Raji (cell line): Measurements from ENCODE around the gene ABHD17A.
A peak's percentile ranks its signal among the peaks of the same experiment; 100 is the strongest.

Experiments
- POLR2A ChIP-seq: IDR thresholded peaks from 2 replicates; pipeline ENCODE4 v1.6.1; 2011; ENCODE audit warnings: low read depth, low read length, control low read depth; ENCODE audit not compliant: insufficient read depth

The ABHD17A gene

GRCh38 chr19:1860821-1861598 is 24.3 kb downstream of the ABHD17A start:
- TF ChIP-seq POLR2A: no peak

DNA sequence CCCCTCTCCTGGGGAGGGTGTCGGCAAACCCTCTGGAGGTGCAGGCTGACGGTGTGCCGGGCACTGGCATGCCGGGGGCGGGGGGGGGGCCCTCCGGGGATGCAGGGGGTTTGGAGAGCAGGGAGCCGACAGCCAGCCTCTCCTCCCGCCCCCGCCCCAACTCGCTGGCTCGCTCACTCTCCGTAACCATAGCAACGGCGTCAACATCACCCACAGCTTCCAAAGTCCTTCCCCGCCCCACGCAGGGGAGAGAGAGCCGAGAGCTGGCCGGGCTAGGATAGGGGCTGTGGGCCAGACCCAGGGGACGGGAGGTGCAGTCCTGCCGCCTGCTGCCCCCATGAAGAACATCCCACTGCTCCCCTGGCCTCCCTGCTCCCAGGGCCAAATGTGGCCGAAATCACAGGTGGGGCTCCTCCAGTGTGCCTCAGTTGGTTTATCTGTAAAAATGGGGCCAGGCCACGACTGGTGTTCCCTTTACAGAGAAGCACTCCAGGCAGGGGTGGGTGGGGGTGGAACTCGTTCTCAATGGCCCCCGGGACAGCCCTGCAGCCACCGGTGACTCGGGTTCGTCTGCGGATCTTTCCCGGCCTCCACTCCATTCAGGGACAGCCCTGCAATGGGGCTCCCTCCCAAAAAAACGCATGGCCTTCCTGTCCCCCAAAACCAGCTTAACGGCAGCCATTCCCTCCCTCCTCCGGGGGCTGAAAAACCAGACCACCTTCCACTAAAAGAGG is 25.1 kb downstream of the ABHD17A start:
- TF ChIP-seq POLR2A: no peak

DNA sequence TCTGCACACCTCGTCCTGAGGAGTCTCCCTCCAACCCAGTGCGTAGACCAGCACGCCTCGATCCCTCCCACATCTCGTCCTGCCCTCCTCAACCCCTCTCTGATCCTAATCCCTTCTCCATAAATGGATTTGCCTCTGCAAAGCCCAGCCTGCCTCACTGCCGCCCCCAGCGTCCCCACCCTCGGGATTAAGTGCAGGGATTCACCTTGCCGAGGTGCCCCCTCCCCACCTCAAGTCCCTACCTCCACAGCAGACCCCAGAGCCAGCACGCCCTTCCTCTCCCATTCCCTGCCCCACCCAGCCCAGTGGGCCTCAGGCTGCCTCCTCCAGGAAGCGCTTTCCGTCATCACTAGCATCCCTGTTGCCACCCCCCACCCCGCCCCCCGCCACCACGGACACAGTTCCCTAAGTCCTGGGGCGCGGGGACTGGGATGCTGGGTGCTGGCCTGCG is 25.9 kb downstream of the ABHD17A start:
- TF ChIP-seq POLR2A: no peak

DNA sequence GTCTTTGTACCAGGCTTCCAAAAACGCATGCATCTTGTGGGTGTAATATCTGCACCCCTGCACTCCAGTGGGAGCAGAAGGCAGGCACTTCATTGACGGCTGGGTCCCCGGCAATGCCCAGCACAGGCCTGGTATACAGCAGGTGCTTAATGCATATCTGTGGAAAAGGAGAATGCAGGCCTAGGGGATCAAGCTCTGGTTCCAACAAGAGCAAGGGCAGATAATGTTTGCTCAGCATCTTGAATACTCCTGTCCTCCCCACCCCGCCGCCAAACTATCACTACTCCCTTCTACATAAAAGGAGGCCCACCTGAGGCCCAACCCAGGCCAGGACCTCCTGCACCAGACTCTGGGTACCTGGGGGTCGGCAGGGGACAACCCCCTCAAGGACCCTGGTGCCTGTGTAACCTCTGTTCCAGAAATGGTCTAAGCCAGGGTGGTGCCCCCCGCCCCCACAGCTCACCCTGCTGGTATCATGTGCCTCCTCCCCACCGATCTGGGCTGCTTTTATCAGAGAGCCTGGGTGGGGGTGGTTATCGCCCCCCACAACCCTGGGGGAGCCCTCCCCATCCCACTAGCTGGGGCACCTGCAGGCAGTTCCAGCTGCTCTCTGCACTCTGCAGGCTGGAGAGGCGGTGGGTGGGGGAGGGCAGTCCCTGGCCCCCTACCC is 26.7 kb downstream of the ABHD17A start:
- no peak for TF ChIP-seq POLR2A

DNA sequence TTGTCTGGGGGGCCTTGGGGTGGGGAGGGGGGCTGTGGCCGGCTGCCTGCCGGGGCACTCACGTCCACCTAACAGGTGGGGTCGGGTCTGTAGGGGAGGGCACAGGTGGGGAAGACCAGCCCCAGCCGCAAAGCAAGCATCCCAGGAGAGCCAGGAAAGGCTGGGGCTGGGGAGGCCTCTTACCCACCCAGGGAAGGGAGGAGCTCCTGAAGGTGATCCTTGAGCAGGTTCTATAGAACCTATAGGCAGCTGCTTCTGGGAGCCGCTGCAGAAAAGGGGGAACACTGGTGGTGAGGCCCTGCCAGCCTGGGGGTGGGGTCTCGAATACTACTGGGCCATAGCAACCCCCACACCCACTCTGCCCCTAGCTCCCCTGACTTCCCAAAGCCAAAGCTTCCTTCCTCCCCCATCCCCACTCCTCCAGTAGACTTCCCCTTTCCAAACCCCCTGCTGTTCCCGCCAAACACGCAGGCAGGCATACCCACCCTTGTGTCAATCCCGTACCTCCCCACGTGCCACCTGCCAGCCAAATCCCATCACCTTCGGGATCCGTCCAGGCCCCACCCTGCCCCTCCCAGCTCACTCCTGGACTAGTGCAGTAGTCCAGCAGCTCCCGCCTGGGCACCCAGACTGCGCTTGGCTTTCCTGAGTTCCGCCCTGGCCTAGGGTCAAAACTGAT is 27.5 kb downstream of the ABHD17A start:
- TF ChIP-seq POLR2A: no peak

GRCh38 chr19:1856698-1857603 is 28.3 kb downstream of the ABHD17A start:
- TF ChIP-seq POLR2A: no peak; the same call in 1 of the 2 replicates

GRCh38 chr19:1856345-1856697 is 29.0 kb downstream of the ABHD17A start:
- TF ChIP-seq POLR2A: no peak

DNA sequence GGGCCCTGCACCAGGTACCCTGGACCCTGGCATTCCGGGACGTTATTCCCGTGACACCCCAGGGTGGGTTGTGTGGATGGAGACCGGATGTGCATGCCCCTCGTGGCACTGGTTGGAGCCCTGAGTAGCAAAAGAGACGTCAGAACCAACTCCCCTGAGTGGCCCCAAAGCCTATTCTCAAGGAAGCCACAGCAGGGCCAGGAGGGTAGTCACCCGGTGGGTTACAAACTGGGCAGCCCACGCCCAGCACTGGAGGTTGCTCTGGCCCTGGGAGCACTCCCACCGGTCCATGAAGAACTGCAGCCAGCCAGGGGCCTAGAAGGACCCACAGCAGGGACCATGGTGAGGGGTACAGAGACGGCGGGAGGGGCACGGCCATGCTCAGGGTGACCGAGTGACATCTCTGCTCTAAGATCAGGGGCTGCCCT is 29.5 kb downstream of the ABHD17A start:
- no peak; the same call in 1 of the 2 replicates for TF ChIP-seq POLR2A

- peak; percentile 59 for TF ChIP-seq POLR2A
Measured at GRCh38 chr19:1855040-1855827, 30.1 kb downstream of the ABHD17A start.

GRCh38 chr19:1854542-1855039 is 30.7 kb downstream of the ABHD17A start:
- TF ChIP-seq POLR2A: no peak

DNA sequence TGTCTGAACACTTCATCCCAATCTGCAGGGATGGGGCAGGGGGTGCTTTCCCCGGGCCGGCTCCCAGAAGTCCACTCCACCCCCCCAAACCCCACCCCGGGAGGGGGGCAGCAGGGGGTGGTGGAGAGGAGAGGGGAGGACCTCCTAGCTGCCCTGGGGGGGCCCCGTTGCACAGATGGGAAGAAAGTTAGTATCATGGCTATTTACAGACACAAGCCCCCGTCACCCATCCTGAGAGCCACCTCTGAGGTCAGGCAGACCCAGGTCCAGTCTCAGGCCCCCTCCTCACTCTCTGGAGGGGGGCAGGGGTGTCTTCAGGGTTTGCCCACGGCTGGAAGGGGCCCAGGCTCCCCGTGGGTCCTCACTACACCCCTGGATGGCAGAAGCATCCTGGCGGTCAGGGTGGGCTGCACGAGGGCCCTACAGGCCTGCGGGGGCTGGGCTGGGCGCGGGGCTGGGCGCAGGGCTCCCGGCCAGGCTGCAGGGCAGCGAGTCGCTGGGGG is 31.2 kb downstream of the ABHD17A start:
- no peak for TF ChIP-seq POLR2A

- TF ChIP-seq POLR2A: no peak
Measured at GRCh38 chr19:1853295-1854038, 31.8 kb downstream of the ABHD17A start.
